Activated naive CD8-positive, alpha-beta T cell treated with anti-CD3 and anti-CD28 coated beads, Interleukin-2, amount 50 U/mL, for 24 hours (primary cell): ENCODE results near the gene FAM72D.
"Not testable (repeated sequence)": the region's sequence is repeated elsewhere in the genome, so short reads cannot be mapped to it uniquely, and the experiment has no call there.

Experiments used
- ATAC-seq: fragments of 150-1000 bp; cut with Tn5 transposase; one replicate; pipeline ENCODE4 v1.10.0; 2021
- DNase-seq: peaks from one replicate; pipeline ENCODE4 v3.0.0; 2021
- H3K27ac Mint-ChIP-seq: one replicate; pipeline ENCODE4 v1.8.0; 2021; ENCODE audit warnings: mild to moderate bottlenecking, mixed read lengths
- H3K27me3 Mint-ChIP-seq: one replicate; pipeline ENCODE4 v1.8.0; 2021; ENCODE audit warnings: mixed read lengths
- H3K36me3 Mint-ChIP-seq: one replicate; pipeline ENCODE4 v1.8.0; 2021; ENCODE audit warnings: low read depth, mixed read lengths
- H3K4me1 Mint-ChIP-seq: one replicate; pipeline ENCODE4 v1.8.0; 2021; ENCODE audit warnings: mixed read lengths
- H3K4me3 Mint-ChIP-seq: one replicate; pipeline ENCODE4 v1.8.0; 2021; ENCODE audit warnings: mild to moderate bottlenecking, moderate library complexity, mixed read lengths
- H3K9me3 Mint-ChIP-seq: one replicate; pipeline ENCODE4 v1.8.0; 2021; ENCODE audit warnings: mixed read lengths

The FAM72D gene

DNA sequence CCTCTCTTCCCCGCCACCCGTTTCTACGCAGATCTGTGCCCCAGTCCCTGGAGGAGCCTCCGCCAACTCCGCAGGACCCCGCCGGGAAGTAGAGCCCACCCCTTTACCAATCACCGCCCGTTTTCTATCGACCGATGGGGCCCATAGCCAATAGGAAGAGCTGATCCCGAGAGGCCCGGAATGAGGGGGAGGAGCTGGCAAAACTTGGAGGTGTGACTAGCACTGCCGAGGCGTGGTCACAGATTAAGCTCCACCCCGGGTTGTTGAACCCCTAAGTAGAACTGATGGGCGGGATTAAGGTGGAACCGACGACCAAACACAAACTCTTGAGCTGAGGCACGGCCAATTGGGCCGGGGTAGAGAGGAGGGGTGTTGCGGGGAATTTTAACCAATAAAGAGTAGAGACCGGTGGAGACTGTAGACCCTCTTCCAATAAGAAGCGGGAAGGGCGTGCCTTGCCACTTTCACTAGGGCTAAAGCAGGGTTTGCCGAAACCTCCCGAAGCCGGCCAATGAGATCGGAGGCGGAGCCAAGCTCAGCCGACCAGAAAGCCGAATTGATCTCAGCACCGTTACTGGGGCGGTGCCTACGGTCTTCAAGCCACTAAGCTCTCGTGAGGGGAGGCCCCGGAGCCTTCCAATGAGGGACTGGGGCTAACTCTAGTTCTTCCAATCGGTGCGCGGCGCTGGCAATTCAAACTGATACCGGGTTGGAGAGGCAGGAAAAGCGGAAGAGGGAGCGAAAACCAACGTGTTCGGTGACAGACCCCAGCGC, at the start of gene FAM72D, which contains the start of gene SRGAP2B:
Gene FAM72D, plus strand, starts transcription at position 691 of the 774 bp plus-strand sequence. CDS start 874 bp downstream, outside the sequence.
Gene SRGAP2B, minus strand, starts transcription at position 45 of the 774 bp plus-strand sequence. CDS start 2,427 bp downstream, outside the sequence.
- not testable (repeated sequence) for H3K36me3 Mint-ChIP-seq, H3K27me3 Mint-ChIP-seq
- peak within 1 kb of the TSS; percentile 61 for H3K4me3 Mint-ChIP-seq

DNA sequence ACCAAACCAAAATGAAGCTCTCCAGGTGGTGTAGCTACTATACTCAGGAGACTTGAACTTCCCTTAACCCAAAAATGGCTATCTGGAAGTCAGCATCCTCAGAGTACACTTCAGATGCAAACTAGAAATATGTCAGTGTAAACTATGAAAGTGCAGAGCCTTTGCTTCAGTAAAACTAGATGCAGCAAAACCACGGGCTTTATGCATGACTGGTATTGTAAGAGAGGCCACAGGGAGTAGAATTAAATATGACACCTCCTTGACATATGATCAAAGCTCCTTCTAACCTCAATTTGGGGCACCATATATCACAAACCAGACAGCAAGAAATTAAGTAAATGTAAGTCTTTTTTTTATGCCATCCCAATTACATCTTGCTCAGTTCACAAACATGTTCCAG, 48.2 kb upstream of the FAM72D start:
- not testable (repeated sequence) for H3K4me3 Mint-ChIP-seq, H3K27me3 Mint-ChIP-seq, H3K27ac Mint-ChIP-seq, H3K36me3 Mint-ChIP-seq, H3K4me1 Mint-ChIP-seq, H3K9me3 Mint-ChIP-seq, DNase-seq
- peak; percentile 92 for ATAC-seq

More for the DNA sequence above, at the start of gene FAM72D, which contains the start of gene SRGAP2B:
- peak; percentile 88 for ATAC-seq
- not testable (repeated sequence) for H3K4me1 Mint-ChIP-seq, DNase-seq, H3K9me3 Mint-ChIP-seq, H3K27ac Mint-ChIP-seq

DNA sequence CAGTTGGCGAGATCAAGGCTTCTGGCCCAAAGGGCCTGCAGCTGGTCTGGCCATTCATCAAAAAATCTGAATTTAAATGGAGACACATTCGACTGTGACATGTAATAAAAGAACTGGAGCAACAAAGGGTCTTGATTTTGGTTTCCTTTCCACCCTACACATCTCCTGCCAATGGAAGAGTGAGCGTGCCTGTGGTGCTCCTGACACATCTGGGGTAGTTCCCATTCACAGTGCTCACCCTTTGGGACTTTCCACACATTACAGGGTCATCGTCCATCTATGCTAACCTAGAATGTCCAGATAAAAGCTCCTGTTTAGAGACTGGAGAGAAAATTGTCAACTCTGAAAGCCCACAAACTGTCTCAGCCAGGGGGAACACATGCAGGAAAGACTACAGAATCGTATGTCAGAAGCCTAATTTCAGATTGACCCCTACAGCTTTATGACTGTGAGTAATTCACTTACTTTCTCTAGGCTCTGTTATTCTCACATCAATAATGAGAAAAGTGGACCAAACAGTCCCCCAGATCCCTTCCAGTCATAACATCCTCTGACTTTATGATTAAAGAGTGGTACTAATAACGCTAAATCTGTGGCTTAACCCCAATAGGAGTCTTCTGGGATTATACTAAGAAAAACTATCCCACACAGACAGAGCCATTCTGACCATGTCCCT, 47.5 kb upstream of the FAM72D start:
- not testable (repeated sequence) for H3K27me3 Mint-ChIP-seq, H3K4me3 Mint-ChIP-seq, H3K36me3 Mint-ChIP-seq, H3K9me3 Mint-ChIP-seq, DNase-seq, H3K27ac Mint-ChIP-seq, ATAC-seq, H3K4me1 Mint-ChIP-seq

DNA sequence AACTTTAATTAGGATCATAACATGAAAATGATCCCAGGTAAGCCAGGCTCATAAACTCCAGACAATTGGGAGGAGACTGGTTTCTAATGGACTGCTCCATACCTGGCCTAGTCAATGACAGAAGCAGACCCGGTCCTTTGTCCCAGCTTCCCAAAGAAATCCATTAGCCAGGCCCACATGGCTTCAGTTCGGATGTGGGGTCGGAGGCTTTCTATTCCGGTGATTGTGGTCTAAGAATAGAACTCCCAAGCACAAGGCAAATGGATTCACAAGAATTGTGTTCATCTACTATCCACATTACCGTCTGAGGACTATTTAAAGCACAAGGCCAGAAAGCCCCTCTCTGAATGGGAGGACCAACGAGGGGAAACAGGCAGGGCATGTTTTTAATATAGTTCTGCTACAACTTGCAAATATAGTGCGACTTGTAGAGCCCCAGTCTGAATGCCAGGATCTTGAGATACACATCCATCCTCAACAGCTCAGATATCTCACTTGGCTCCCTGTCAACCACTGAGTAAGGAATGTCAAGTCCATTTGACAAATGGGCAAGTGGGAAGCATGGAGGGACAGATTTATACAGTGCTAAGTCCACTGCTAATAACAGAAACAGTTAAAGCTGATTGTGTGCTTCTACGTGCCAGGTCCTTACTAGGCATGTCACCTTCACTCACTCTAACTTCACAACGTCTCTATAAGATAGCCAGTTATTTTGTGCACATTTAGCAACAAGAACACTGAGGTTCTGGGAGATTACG, 43.6 kb upstream of the FAM72D start:
- H3K36me3 Mint-ChIP-seq, H3K27ac Mint-ChIP-seq, H3K4me1 Mint-ChIP-seq, ATAC-seq, H3K9me3 Mint-ChIP-seq, DNase-seq, H3K4me3 Mint-ChIP-seq, H3K27me3 Mint-ChIP-seq: not testable (repeated sequence)

DNA sequence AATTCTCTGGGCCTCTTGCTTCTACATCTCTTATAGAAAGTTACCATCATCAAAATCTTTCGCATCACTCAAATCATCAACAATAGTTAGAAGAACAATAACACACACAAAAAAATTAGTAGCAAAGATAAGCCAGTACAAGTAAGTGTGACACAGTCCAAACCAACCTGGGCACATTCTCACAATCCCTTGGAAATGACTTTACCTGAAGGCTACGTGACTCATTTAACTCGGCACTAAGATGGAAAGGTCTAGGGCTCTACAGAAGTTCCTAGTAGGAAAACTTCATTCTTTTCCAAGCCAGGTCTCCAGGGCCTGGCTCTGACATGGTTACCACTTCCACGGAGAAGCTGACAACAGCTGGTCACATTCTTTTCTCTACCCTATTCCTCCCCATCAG, 42.3 kb upstream of the FAM72D start:
- H3K9me3 Mint-ChIP-seq, H3K4me3 Mint-ChIP-seq, ATAC-seq, H3K36me3 Mint-ChIP-seq, H3K27me3 Mint-ChIP-seq, H3K27ac Mint-ChIP-seq, DNase-seq, H3K4me1 Mint-ChIP-seq: not testable (repeated sequence)

DNA sequence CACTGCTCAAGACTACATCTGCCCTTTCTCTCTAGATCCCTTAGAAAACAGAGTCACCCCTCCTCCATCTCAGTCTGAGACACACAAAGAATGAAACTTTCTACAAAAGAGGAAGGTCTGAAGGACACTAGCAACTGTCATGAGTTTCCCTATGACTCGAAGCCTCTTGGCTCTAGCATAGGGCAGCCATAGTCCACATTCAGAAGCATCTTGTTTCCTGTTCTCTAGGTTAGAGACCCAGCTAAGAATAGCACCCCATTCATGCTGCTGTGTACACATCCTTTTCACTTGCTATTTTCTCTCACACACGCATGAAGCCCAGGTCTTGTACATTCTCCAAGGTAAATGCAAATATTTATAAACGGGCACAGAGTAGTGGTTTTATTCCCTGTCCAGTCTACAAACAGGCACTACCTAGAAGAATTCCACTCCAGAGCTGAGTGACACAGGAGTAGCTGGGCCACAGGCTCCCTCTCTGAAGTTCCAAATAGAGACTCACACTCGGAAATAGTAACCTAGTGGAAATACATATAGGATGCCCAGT, 40.5 kb upstream of the FAM72D start:
- peak; percentile 85 for ATAC-seq
- not testable (repeated sequence) for H3K36me3 Mint-ChIP-seq, H3K27ac Mint-ChIP-seq, H3K4me3 Mint-ChIP-seq, H3K4me1 Mint-ChIP-seq, H3K9me3 Mint-ChIP-seq, DNase-seq, H3K27me3 Mint-ChIP-seq

DNA sequence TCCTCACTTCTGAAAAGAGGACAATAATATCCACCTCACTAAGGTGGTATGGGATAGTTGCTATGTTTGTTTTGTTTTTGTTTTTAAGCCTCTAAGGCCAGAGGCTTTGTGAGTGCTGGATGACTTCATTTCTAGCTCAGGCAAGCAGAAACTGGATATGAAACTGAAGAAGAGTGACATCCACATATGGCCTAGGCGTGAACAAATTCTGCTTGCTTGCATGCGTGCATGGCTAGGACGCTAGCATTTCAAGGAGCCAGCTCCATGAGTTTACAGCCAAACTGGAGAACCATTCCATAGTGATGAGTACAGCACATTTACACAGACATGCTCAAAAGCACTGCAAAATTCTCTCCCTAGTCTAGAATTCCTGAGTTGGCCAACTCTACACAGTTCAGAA, 37.6 kb upstream of the FAM72D start:
- H3K27ac Mint-ChIP-seq, H3K4me3 Mint-ChIP-seq, H3K27me3 Mint-ChIP-seq, H3K36me3 Mint-ChIP-seq, DNase-seq, H3K9me3 Mint-ChIP-seq, H3K4me1 Mint-ChIP-seq: not testable (repeated sequence)
- ATAC-seq: peak; percentile 33

DNA sequence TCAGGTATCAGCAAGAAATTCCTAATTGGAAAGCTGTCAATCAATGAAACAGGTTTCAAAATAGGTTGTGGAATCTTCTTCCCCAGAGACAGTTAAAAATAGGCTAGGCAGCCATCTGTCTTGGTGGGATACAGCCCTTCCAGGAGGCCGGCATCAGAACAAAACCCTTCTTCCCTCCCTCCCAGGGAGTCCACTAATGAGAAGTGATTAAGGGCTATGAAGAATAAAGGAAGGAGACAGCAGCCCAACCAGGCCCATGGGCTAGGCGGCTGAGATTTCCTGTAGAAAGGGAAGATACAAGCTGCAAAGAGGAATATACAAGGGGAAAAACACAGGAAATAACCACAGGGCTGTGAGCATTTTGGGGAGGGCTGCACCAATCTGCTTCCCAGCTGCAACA, 32.5 kb upstream of the FAM72D start:
- H3K4me3 Mint-ChIP-seq, H3K36me3 Mint-ChIP-seq, H3K27me3 Mint-ChIP-seq, H3K27ac Mint-ChIP-seq, ATAC-seq, H3K9me3 Mint-ChIP-seq, DNase-seq, H3K4me1 Mint-ChIP-seq: not testable (repeated sequence)

DNA sequence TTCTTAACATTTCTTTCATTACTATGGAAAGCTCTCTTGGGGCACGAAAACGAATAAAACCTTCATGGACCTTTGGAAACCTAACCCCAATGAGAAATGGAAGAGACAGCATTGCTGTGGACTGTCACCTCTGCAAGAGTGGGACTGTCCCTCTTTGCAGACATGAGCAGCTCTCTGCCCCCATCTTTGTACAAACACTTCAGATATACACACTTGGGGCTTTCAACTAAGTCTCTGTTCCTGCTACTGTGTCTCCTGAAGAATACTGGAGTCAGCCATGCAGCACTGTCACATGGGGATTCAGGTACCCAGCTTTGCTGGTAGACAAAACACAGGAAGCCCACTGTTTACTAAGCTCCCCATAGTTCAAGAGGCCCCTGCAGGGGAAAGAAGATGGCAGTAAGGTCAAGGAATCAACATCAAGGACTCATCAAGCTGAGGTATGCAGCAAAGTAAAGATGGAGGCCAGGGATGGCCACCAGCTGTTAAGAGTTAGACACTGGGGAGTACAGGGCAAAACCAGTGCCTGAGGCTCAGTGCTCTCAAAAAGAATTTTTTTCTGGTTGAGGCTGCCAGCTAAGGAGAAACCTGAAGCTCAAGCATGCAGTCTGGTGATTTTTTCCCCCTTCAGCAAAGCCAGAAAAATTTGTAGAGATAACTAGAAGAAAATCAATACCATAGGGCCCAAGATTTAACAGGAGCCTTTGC, 31.7 kb upstream of the FAM72D start:
- ATAC-seq: peak; percentile 15
- not testable (repeated sequence) for DNase-seq, H3K36me3 Mint-ChIP-seq, H3K4me1 Mint-ChIP-seq, H3K9me3 Mint-ChIP-seq, H3K4me3 Mint-ChIP-seq, H3K27ac Mint-ChIP-seq, H3K27me3 Mint-ChIP-seq

DNA sequence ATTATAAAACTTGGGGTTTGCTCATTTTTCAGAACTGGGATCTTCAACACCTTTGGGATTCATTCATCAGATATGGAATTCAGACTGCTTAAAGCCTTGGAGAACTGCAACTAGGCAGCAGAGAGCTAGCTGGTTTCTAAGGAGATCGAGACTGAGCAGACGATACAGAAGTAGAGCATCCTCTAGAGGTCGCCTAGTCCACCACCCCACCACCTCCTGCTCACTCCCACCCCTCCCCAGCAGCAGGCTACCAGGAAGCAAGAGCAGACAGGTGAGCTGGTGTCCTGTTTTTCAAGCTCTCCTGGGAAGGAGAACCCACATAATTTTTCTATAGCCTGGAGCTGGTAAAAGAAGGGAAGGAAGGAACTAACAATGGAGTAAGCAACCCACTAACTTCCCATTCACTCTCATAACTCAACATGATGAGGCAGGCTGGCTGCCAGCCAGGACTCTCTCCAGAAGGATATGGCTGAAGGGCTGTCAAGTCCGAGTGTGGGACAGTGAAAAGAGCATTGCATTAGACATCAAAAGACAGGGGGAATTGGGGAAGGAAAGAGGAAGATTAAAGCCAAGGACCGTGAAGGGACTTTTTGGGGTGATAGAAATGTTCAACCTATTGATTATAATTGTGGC, 30.5 kb upstream of the FAM72D start:
- H3K27me3 Mint-ChIP-seq, DNase-seq, H3K27ac Mint-ChIP-seq, H3K36me3 Mint-ChIP-seq, H3K4me3 Mint-ChIP-seq, H3K4me1 Mint-ChIP-seq, H3K9me3 Mint-ChIP-seq: not testable (repeated sequence)
- ATAC-seq: peak; percentile 76

DNA sequence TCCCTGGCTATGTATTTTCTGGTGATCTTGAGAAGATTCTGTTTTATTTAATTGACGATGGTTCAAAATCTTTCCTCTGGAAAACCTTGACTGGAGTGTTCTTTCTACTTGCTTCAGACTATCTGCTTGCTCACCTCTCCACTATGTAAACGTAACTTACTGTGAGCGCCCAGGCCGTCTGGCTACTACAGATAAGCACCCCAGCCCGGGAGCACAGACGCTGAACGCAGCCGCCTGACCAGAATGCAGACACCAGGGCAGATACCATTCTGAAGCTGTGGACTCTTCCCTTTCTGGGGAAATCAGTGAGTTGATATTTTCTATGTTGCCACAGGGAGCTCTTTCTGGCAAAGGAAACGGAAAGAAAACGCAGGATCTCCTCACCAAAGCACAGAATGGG, 29.3 kb upstream of the FAM72D start:
- not testable (repeated sequence) for H3K27ac Mint-ChIP-seq, H3K36me3 Mint-ChIP-seq, H3K9me3 Mint-ChIP-seq, H3K4me3 Mint-ChIP-seq, H3K27me3 Mint-ChIP-seq, ATAC-seq, DNase-seq, H3K4me1 Mint-ChIP-seq

DNA sequence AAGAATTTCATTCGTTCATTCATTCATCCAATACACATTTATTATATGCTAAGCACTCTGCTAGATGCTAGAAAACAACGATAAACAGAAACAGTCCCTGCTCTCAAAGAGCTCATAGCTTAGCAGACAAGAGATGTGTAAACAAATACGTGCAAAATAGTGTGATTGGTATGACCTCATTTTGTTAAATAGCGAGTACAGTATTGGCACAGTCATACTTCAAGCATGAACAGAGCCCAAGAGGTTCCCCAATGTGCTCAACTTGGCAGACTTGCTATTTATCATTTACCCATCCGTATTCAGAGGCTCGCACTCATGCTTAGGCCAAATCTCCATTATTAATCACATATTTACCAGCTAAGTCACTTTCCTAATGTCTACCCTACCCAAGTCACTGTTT, 24.2 kb upstream of the FAM72D start:
- not testable (repeated sequence) for H3K4me1 Mint-ChIP-seq, DNase-seq, H3K9me3 Mint-ChIP-seq, H3K27ac Mint-ChIP-seq, ATAC-seq, H3K36me3 Mint-ChIP-seq, H3K4me3 Mint-ChIP-seq, H3K27me3 Mint-ChIP-seq

DNA sequence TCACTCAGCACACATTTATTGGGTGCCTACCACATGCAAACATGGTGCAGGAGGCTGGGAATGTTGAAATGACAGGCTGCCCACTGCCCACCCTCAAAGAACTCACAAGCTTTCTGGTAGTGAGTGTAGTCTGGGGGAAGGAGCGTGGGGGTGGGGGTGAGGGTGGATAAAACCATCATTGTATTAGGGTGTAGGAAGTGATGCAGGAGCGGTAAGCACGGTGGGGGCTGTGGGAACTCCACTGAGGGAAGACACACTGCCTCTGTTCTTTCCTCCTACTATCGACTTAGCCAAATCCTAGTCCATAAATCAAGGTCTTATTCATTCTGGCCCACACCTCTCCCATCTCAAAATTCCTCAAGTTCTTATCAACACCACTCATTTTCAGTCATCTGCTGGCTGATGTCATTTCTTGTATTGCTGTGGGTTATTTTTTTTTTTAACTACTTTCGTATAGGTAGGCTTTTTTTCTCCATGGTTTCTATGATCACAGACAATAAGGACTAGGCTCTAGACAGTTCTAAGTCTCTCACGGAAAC, 21.7 kb upstream of the FAM72D start:
- not testable (repeated sequence) for DNase-seq, H3K27ac Mint-ChIP-seq, ATAC-seq, H3K9me3 Mint-ChIP-seq, H3K4me1 Mint-ChIP-seq, H3K4me3 Mint-ChIP-seq, H3K36me3 Mint-ChIP-seq, H3K27me3 Mint-ChIP-seq
